MM.1S (cell line): ENCODE results near the gene RSRC1.
A peak's percentile ranks its signal among the peaks of the same experiment; 100 is the strongest.

Experiments used
- DNase-seq: peaks from one replicate; pipeline ENCODE4 v3.0.0-alpha.2; 2015
- H2AFZ ChIP-seq: fragments of 300-600 bp; sonication (generic); 2 replicates; pipeline ENCODE4 v1.6.0; 2016; ENCODE audit warnings: antibody characterized with exemption, low read length
- H3F3A ChIP-seq: fragments of 300-600 bp; sonication (generic); 2 replicates; pipeline ENCODE4 v1.6.1; 2016; ENCODE audit warnings: mild to moderate bottlenecking, antibody characterized with exemption, low read length, moderate library complexity, mixed read lengths; ENCODE audit not compliant: insufficient read depth
- H3K27ac ChIP-seq: fragments of 300-600 bp; sonication (generic); 2 replicates; pipeline ENCODE4 v1.5.1; 2016; ENCODE audit warnings: mild to moderate bottlenecking, low read length
- H3K27me3 ChIP-seq: fragments of 300-600 bp; sonication (generic); replicated peaks from 2 replicates; pipeline ENCODE4 v1.6.0; 2016; ENCODE audit warnings: low read length; ENCODE audit not compliant: insufficient read depth
- H3K36me3 ChIP-seq: fragments of 300-600 bp; sonication (generic); replicated peaks from 2 replicates; pipeline ENCODE4 v1.6.1; 2016; ENCODE audit warnings: mild to moderate bottlenecking, low read length, mixed read lengths; ENCODE audit not compliant: insufficient read depth
- H3K4me1 ChIP-seq: fragments of 300-600 bp; sonication (generic); 2 replicates; pipeline ENCODE4 v1.6.1; 2016; ENCODE audit warnings: low read length, mixed read lengths
- H3K4me2 ChIP-seq: fragments of 300-600 bp; sonication (generic); 2 replicates; pipeline ENCODE4 v1.6.0; 2016; ENCODE audit warnings: low read depth, low read length
- H3K4me3 ChIP-seq: fragments of 300-600 bp; sonication (generic); 2 replicates; pipeline ENCODE4 v1.5.1; 2016; ENCODE audit warnings: low read length, mixed read lengths
- H3K79me2 ChIP-seq: fragments of 300-600 bp; sonication (generic); 2 replicates; pipeline ENCODE4 v1.6.1; 2016; ENCODE audit warnings: mixed run types, low read length, mixed read lengths
- H3K9ac ChIP-seq: fragments of 300-600 bp; sonication (generic); 2 replicates; pipeline ENCODE4 v1.6.1; 2016; ENCODE audit warnings: low read length, mixed read lengths
- H3K9me2 ChIP-seq: fragments of 300-600 bp; sonication (generic); replicated peaks from 2 replicates; pipeline ENCODE4 v1.6.1; 2016; ENCODE audit warnings: mild to moderate bottlenecking, low read length, mixed read lengths; ENCODE audit not compliant: insufficient read depth
- H3K9me3 ChIP-seq: fragments of 300-600 bp; sonication (generic); replicated peaks from 2 replicates; pipeline ENCODE4 v1.6.1; 2016; ENCODE audit warnings: mild to moderate bottlenecking, low read length, mixed read lengths; ENCODE audit not compliant: insufficient read depth
- H4K20me1 ChIP-seq: fragments of 300-600 bp; sonication (generic); 2 replicates; pipeline ENCODE4 v1.6.1; 2016; ENCODE audit warnings: mild to moderate bottlenecking, low read length, moderate library complexity, mixed read lengths; ENCODE audit not compliant: insufficient read depth
- EZH2 ChIP-seq: fragments of 300-600 bp; sonication (generic); optimal IDR thresholded peaks from 2 replicates; pipeline ENCODE3; 2017; ENCODE audit warnings: low read depth, mild to moderate bottlenecking, antibody characterized with exemption, low read length, mixed read lengths
- EZH2phosphoT487 ChIP-seq: fragments of 300-600 bp; sonication (generic); IDR thresholded peaks from 2 replicates; pipeline ENCODE4 v1.6.1; 2018; ENCODE audit warnings: antibody characterized with exemption, low read length
- TF ChIP-seq, protein P1 (sequence below): fragments of 300-600 bp; sonication (generic); IDR thresholded peaks from 2 replicates; pipeline ENCODE4 v1.5.1; 2016; ENCODE audit warnings: antibody characterized with exemption, low read length, mixed read lengths

Gene RSRC1

DNA sequence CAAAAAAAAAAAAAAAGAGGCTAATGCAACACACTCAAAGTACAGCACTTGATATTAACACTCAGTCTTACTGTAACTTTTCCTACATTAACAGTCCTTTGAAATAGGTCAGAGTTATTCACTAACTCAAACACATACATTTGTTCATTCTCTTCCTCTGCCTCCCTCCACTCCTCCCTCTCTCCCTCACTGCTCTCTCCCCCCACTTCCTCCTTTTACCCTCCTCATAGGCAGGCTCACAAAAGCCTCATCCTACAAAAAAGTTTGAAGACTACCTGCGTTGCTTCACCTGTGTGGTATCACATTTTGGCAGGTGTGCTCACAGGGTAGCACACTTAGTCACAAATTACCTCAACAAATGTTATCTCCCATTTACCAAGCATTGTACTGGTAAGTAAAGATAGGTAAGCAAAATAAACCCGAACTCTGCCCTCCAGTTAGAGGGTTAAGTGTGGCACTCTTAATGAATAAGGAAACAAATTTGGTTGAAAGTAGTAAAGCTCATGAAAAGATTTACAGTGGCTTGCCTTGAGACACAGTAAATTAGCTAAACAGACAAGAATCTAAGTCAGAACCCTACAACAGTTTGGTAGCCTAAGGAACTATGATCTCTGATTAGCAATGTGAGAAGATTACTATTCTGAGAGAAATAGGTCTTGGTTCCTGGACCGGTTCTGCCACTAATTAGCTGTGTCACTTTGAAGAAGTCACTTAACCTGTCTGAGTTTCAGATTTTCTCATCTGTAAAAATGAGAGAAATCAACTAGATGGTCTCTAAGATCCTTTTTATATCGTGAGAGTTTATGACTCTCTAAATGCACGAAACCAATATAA, 310.1 kb downstream of the RSRC1 start:
- TF ChIP-seq EZH2phosphoT487 (no peak), EZH2 (no peak)
- TF ChIP-seq, protein P1, sequence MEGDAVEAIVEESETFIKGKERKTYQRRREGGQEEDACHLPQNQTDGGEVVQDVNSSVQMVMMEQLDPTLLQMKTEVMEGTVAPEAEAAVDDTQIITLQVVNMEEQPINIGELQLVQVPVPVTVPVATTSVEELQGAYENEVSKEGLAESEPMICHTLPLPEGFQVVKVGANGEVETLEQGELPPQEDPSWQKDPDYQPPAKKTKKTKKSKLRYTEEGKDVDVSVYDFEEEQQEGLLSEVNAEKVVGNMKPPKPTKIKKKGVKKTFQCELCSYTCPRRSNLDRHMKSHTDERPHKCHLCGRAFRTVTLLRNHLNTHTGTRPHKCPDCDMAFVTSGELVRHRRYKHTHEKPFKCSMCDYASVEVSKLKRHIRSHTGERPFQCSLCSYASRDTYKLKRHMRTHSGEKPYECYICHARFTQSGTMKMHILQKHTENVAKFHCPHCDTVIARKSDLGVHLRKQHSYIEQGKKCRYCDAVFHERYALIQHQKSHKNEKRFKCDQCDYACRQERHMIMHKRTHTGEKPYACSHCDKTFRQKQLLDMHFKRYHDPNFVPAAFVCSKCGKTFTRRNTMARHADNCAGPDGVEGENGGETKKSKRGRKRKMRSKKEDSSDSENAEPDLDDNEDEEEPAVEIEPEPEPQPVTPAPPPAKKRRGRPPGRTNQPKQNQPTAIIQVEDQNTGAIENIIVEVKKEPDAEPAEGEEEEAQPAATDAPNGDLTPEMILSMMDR: no peak
- H3K4me1 ChIP-seq: 0 out of 2 replicates have a peak, but pooled peaks cover 7% of the 10 kb centered on the region
- H3F3A ChIP-seq: no peaks in the 10 kb centered on the region
- H3K36me3 ChIP-seq: no peaks in the 10 kb centered on the region
- H3K9me3 ChIP-seq: no peaks in the 10 kb centered on the region
- H3K4me3 ChIP-seq: no peak overlapping the region
- H3K9me2 ChIP-seq: no peaks in the 10 kb centered on the region
- no peaks in the 10 kb centered on the region for H3K79me2 ChIP-seq
- no peaks in the 10 kb centered on the region for H4K20me1 ChIP-seq
- no peak overlapping the region for H2AFZ ChIP-seq
- no peaks in the 10 kb centered on the region for H3K27me3 ChIP-seq
- H3K9ac ChIP-seq: no peak overlapping the region
- H3K4me2 ChIP-seq: no peak overlapping the region
- no peak for DNase-seq
- no peak overlapping the region for H3K27ac ChIP-seq

DNA sequence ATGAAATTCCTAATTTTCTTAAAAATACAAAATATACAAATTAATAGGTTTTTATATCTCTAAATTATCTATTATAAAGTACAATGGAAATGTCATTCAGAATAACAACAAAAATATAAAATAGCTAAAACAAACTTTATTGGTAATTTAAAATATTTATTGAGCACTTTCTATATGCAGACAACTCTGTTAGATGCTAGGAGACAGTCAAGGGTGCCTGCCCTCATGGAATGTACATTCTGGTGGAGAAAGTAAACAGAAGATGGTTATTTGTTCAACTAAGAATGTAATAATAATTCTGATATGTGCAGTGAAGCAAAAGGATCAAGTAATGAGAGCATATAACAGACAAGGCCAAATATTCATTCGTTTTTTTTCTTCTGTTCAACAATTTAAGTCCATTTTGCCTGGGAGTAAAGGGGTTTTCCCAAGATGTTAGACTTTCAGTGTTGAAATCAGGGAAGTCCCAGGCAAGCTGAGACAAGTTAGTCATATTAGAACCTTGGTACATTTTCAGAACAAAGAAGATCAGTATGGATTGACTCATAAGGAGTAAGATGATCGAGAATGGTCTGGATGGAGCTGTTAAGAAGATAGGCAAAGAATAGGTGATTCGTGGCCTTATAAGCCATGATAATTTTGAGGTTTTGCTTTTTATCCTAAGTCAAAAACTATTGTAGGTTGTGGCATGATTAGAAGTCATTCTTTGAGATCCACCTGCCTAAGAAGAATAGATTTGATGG, 310.9 kb downstream of the RSRC1 start:
- Histone ChIP-seq H3K36me3 (no peaks in the 10 kb centered on the region), H3F3A (no peaks in the 10 kb centered on the region), H3K9me2 (no peaks in the 10 kb centered on the region), H3K4me3 (no peak overlapping the region), H3K27ac (no peak overlapping the region), H3K9me3 (no peaks in the 10 kb centered on the region), H3K27me3 (no peaks in the 10 kb centered on the region), H3K79me2 (no peaks in the 10 kb centered on the region), H3K4me1 (0 out of 2 replicates have a peak, but pooled peaks cover 7% of the 10 kb centered on the region), H3K9ac (no peak overlapping the region), H4K20me1 (no peaks in the 10 kb centered on the region), H2AFZ (no peak overlapping the region), H3K4me2 (no peak overlapping the region)
- DNase-seq: peak; percentile 20
- no peak for TF ChIP-seq EZH2
- TF ChIP-seq, protein P1: no peak
- TF ChIP-seq EZH2phosphoT487: no peak

DNA sequence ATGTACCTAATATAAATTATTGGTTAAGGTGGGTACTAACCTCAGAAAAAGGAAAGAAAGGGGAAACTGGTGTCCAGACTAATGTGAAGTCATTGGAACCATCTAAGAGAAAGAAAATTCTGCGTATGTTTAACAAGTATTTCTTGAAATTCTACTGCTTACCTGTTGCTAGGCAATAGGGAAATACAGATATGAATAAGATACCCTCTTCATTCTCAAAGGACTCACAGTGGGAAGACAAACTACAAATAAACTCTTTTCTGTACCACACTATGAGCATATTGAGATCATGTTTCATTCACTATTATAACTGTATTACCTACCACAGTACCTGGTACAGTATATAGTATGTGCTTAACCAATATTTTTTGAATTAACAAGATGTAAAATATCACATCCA, 320.6 kb downstream of the RSRC1 start:
- Histone ChIP-seq H3K79me2 (no peaks in the 10 kb centered on the region), H3K9me2 (no peaks in the 10 kb centered on the region), H3K4me3 (no peak overlapping the region), H3K9ac (no peak overlapping the region), H3F3A (no peaks in the 10 kb centered on the region), H3K4me1 (no peaks in the 10 kb centered on the region), H3K36me3 (no peaks in the 10 kb centered on the region), H3K9me3 (no peaks in the 10 kb centered on the region), H3K27ac (no peak overlapping the region), H2AFZ (no peak overlapping the region), H3K4me2 (no peak overlapping the region), H3K27me3 (no peaks in the 10 kb centered on the region), H4K20me1 (no peaks in the 10 kb centered on the region)
- TF ChIP-seq, protein P1: no peak
- TF ChIP-seq EZH2 (no peak), EZH2phosphoT487 (no peak)
- no peak for DNase-seq
